Occipital lobe (tissue), 2 donors: ENCODE measurements around the gene MBNL2. TPM values are rescaled to one million over a fixed set of nuclear protein-coding genes. Genes with fewer than 3 reads are reported as not detected.

Experiments used
- DNase-seq: peaks from one replicate; lab custom pipeline; 2025; lab: John Stamatoyannopoulos, UW
- total RNA-seq: library from RNA; depleted of rRNA; stranded (reverse); fragments of >200 nt; gene quantifications from one replicate; pipeline ENCODE4 v1.2.3, GENCODE V29; 2014

MBNL2 gene
- total RNA-seq, 1 donor from 2014 or later: 29.2 TPM

DNA sequence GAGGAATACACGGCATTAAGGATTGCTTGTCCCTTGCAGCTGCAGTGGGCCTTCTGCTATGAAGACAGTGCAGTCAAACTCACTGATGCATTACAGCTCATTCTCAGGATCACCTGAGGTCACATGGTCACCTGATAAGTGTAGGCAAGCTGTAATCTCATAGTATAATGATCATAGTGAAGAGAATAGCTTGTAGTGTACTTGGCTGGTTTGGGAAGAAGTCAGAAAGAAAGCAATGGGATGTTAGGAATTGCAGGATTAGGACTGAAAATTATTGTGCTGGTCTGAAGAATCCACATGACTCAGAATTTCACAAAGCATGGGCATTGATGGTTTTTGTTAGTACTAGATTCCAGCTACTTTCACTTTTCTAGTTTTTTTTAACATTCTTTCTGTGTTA lies 76.7 kb downstream of the MBNL2 start:
- no peak for DNase-seq

- DNase-seq: no peak
Observed at GRCh38 chr13:97300871-97301270, 78.7 kb downstream of the MBNL2 start.

- no peak for DNase-seq
Observed at GRCh38 chr13:97301382-97302095, 79.4 kb downstream of the MBNL2 start.

DNA sequence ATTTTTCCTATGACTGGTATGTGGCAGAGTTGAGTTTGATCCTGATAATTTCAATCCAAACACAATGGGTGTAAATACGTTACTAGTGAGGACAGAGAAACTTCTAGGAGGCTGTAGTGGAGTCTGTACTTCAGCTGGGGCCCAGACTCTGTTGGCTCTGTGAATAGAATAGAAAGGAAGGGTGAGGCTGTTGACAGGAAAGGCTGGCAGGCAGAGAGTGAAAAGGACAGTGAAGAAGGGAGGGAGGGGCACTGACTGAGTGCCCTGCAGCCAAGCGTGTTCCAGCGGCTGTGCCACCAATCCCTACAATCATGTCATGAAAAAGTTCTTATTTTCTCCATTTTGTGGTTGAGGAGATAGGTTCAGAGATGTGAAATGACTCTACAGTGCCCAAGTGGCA lies 80.5 kb downstream of the MBNL2 start:
- no peak for DNase-seq

DNA sequence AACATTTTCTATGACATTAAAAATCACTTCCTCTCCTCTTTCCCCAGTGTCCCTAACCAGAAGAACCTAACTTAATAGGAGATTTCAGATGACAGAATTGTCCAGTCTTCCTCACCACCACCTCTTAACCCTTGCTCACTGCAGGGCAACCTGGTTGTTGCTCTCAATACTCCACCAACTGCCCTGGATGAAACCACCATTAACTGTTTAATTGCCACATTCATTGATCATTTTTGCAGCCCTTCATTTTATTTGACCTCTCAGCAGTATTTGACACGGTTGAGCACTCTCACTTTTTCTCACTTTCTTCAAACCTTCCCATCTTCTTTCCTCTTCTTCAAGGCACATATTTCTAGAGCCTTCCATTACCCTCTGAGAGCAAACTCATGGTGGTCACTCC lies 84.0 kb downstream of the MBNL2 start:
- DNase-seq: no peak

GRCh38 chr13:97306645-97307044 lies 84.5 kb downstream of the MBNL2 start:
- no peak for DNase-seq

DNA sequence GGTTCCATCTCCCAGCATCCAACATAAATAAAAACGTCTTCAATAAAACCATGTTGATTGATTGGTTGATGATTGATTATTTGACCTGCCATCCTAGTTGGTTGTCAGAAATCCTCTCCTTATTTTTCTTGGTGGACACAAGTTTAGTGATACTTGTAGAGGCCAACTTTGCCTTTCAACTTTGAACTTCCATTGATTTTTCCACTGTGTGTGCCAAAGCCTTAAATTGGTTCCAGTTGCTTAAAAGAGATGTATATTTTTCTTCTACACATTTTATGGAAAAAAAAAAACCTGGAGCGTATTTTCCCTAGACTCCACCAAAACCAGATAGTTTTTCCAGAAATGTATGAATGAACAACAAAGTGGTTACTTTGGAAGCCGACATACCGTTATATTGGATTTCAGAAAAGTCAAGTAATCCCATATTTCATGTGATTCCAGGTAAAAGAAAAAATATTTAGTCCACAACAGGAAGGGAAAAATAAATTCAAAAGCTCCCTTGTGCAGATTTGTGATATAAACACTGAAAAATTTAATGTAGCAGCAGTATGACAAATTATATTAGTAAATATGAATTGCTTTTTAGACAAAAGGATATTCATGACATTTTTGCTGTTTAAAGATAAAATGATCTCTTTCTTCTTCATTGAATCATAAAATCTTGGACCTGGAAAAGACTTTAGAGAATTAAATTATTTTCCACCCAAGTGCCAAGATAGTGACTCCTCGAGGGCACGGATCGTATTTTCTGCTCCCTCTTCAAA lies 85.2 kb downstream of the MBNL2 start:
- DNase-seq: no peak

- DNase-seq: peak; percentile 17
Observed at GRCh38 chr13:97307882-97308624, 85.9 kb downstream of the MBNL2 start.

DNA sequence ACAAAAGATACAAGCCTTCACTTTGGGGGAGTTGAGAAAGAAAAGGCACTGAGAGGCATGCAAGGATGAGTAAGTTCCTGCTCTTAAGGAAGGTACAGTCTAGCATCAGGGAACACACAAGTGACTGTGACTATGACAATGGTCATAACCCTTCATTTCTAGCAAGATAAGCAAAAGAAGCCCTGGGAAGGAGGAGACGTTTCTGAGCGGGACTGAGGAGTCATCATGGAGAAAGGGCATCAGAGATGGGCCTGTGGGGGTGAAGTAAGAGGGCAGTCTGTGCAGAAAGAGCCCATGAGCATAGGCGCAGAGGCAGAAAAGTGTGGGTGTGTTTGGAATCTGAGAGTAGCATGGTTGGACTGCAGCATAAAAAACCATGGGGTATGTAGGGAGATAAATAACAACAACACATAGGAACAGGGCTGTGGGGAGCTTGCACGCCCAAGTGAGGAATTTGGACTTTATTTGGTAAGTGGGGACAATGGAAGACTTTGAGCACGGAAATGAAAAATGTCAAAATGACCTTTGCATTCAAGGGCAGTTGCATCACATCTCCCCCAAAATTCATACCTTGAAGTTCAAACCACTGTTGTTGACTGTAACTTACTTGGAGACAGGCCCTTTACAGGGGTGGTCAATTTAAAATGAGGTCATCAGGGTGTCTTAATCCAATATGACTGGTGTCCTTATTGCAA lies 86.7 kb downstream of the MBNL2 start:
- no peak for DNase-seq

GRCh38 chr13:97310809-97311436 lies 88.8 kb downstream of the MBNL2 start:
- DNase-seq: no peak

DNA sequence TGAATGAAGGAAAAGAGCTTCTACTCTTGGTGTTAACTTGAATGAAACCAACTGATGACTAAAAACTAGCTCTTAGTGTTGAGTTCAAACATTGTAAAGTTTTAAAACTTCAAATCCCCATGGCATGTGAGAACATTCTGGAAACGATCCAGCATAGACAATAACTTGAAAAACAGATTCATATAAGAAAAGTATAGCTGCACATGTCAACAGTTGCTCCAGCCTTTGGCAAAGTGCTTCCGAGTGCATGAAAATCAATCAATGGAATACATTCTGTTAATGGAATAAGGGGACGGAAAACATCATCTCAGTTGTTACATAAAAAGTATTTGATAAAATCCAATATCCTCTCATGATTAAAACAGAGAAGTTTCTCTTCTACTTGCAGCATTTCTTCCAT lies 89.8 kb downstream of the MBNL2 start:
- DNase-seq: no peak

GRCh38 chr13:97313551-97314260 lies 91.6 kb downstream of the MBNL2 start:
- no peak for DNase-seq

DNA sequence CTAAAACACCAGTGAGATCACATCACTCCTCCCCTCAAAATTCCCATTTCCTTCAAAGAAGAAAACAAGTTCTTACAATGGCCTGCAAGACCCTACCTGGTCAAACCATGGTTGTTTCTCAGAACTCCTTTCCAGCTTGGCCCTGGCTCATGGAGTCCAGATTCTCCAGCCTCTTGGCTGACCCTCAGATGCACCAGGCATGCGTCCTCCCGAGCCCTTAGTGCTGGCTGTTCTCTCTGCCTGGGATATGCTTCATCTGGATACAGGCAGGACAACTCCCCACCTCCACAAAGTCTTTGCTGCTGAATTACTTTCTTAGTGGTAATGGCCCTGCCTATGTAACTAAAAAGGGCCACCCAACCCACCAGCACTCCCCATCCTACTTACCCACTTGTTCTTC lies 94.3 kb downstream of the MBNL2 start:
- no peak for DNase-seq

GRCh38 chr13:97317933-97318332 lies 95.8 kb downstream of the MBNL2 start:
- DNase-seq: no peak

DNA sequence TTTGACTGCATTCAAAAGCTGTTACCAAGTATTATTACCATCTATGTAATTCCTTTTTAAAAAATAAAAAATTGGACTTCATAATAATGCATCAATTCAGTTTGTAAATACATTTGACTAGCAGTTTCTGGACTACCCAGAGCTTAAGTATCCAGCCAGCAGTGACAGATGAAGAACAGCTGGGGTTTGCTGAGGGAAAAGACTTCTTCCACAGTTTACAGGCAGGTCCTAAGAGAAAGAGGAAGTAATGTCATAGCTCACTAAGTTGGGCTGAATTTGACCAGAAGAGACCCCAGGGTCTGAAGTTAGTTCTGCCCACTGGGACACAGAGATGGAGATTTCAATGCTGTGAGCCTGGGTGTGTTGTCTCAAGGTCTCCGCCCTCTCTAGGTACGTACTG lies 96.4 kb downstream of the MBNL2 start:
- no peak for DNase-seq

DNA sequence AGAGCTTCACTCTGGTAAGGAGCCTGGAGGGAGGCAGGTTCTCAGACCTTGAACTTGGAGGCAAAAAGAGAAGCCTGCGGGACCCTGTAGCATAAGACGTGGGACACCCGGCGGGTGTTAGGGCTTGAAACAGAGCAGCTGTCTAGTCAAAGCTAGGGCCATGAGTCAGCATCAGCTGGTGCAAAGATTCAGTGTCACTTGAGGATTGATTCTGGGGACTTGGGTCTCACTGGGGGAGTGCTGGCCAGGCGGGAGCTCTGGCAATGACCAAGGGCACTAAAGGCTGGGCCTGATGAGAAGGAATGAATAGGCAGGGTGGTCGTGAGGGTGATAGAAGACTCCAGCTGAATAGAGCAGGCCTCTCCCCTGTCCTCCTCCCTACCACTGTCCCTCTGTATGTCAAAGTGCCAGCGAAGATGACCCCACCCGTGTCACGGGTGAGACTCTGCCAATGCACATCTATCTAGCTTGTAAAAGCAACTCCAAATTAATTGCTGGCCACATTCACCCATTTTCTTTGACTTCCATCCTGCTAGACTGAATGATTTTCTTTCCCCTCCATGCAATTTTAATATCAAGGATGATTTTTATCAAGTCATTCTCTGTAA lies 97.1 kb downstream of the MBNL2 start:
- DNase-seq: no peak

- no peak for DNase-seq
Observed at GRCh38 chr13:97321101-97321500, 99.0 kb downstream of the MBNL2 start.

DNA sequence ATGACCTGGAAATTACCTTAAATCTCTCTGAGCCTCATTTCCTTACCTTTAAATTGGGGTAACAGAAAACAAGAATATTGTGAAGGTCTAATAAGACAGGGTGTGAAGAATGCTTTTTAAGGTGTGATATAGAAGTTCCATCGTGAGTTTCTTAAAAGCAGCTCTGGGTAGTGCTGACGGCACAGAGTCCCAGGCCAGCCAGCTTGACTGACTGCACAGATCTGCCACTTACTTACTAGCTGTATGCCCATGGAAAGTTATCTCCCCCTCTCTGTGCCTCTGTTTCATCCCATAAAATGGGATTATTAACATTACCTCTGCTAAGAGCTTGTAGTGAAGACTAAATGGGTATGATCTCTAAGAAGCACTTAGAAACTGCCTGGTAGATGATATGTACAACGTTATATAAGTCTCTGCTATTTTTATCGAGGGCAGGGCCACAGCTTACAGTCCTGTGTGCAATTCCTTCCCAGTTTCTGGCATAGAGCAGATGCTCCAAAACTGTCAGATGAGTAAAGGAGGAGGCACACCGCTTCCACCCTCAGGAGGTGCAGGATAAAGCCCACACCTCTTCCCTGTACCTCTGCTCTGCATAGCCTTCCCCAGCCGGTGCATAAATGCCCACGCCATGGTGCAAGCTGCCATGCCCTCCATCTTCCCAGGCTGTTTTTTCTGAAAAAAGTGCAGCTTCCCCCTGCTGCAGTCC lies 99.6 kb downstream of the MBNL2 start:
- peak; percentile 26 for DNase-seq

DNA sequence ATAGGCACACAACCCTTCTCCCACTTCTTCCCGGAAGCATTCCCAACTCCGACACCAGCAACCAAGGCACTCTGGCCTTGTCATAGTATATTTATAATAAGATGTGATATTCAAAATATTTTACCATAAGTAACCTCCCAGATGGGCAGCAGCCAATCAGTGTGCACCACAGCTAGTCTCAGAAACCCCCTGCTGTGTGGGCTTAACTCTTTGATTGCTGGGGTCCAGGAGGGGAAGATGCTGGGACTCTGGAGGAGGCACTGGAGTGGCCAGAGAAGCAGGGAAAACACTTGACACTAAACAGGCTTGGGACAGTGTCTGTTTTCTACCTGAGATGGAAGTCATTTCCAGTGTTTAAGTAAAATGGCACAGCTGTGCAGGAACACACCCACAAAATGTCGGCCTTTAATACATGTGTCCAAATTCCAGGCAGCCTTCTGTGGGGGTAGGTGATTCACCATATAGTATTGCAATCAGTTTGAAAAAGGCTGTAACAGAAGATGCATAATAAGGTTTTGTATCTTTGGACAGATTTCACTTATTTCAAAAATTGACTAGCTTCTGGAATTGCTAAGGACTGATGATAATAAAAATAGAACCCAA lies 100.7 kb downstream of the MBNL2 start:
- no peak for DNase-seq
